IMR-90 (cell line): ENCODE measurements around the gene RTN4RL2. TPM values are rescaled to one million over a fixed set of nuclear protein-coding genes. Genes with fewer than 3 reads are reported as not detected.

Source experiments
- ATAC-seq: fragments of 200-7000 bp; cut with Tn5 transposase; 2 replicates; pipeline ENCODE4 v1.9.1; 2020; ENCODE audit warnings: low read depth, mild to moderate bottlenecking, moderate library complexity
- BruUV-seq: library from RNA; stranded (reverse); fragments of 400-500 nt; replicated peaks from 2 replicates; lab custom pipeline; 2021; lab: Mats Ljungman, UMichigan
- CTCF ChIA-PET: fragments of 300-600 bp; formaldehyde crosslinking; extraction: SDS; loops from one replicate; lab custom pipeline; 2021; ENCODE audit warnings: antibody characterized with exemption; lab: Yijun Ruan, JAX
- POLR2A ChIA-PET: fragments of 300-600 bp; sonication (Branson Sonifier 250); formaldehyde crosslinking; loops from one replicate; lab custom pipeline; 2022; ENCODE audit warnings: antibody characterized with exemption; ENCODE audit not compliant: unreplicated experiment; lab: Charles Lee
- DNase-seq: peaks from one replicate; pipeline ENCODE4 v3.0.0; 2013
- H2AFZ ChIP-seq: replicated peaks from 2 replicates; pipeline ENCODE3; 2013; ENCODE audit warnings: low read length, mild to moderate bottlenecking; ENCODE audit not compliant: poor library complexity
- H2AK5ac ChIP-seq: 2 replicates; pipeline ENCODE4 v1.6.1; 2013; ENCODE audit warnings: low read depth, low read length, inconsistent platforms
- H2AK9ac ChIP-seq: replicated peaks from 2 replicates; pipeline ENCODE3; 2013; ENCODE audit warnings: mild to moderate bottlenecking, low read depth, low read length, moderate library complexity; ENCODE audit not compliant: poor library complexity
- H2BK120ac ChIP-seq: 2 replicates; pipeline ENCODE4 v1.6.1; 2013; ENCODE audit warnings: low read depth, low read length, inconsistent platforms
- H2BK15ac ChIP-seq: 3 replicates; pipeline ENCODE4 v1.6.1; 2013; ENCODE audit warnings: low read depth, low read length, inconsistent platforms
- H2BK20ac ChIP-seq: 2 replicates; pipeline ENCODE4 v1.6.1; 2013; ENCODE audit warnings: low read depth, mild to moderate bottlenecking, inconsistent platforms, low read length, moderate library complexity
- H2BK5ac ChIP-seq: 2 replicates; pipeline ENCODE4 v1.6.1; 2013; ENCODE audit warnings: mild to moderate bottlenecking, low read depth, low read length, inconsistent platforms; ENCODE audit not compliant: poor library complexity, severe bottlenecking
- H3K14ac ChIP-seq: replicated peaks from 2 replicates; pipeline ENCODE4 v1.6.1; 2013; ENCODE audit warnings: low read depth, low read length, inconsistent platforms
- H3K18ac ChIP-seq: 2 replicates; pipeline ENCODE4 v1.6.1; 2013; ENCODE audit warnings: low read depth, low read length, control low read depth
- H3K23ac ChIP-seq: 2 replicates; pipeline ENCODE4 v1.6.1; 2013; ENCODE audit warnings: low read depth, low read length, inconsistent platforms
- H3K27ac ChIP-seq: 2 replicates; pipeline ENCODE4 v1.5.1; 2013; ENCODE audit warnings: mild to moderate bottlenecking, control low read depth, low read length; ENCODE audit not compliant: insufficient read depth
- H3K27me3 ChIP-seq: 2 replicates; pipeline ENCODE4 v1.6.1; 2013; ENCODE audit warnings: low read length; ENCODE audit not compliant: control insufficient read depth, insufficient read depth
- H3K36me3 ChIP-seq: 2 replicates; pipeline ENCODE4 v1.6.1; 2013; ENCODE audit warnings: low read length, mixed read lengths; ENCODE audit not compliant: control insufficient read depth, insufficient read depth
- H3K4ac ChIP-seq: 2 replicates; pipeline ENCODE4 v1.6.1; 2013; ENCODE audit warnings: low read depth, low read length, inconsistent platforms
- H3K4me1 ChIP-seq: 2 replicates; pipeline ENCODE4 v1.6.1; 2013; ENCODE audit warnings: low read length, mixed read lengths; ENCODE audit not compliant: control insufficient read depth, insufficient read depth
- H3K4me2 ChIP-seq: 2 replicates; pipeline ENCODE4 v1.6.1; 2013; ENCODE audit warnings: low read depth, mild to moderate bottlenecking, control low read depth, low read length, moderate library complexity
- H3K4me3 ChIP-seq: 2 replicates; pipeline ENCODE4 v1.5.1; 2013; ENCODE audit warnings: low read depth, mild to moderate bottlenecking, control low read depth, low read length, moderate library complexity; ENCODE audit not compliant: insufficient read depth
- H3K56ac ChIP-seq: 2 replicates; pipeline ENCODE4 v1.6.1; 2013; ENCODE audit warnings: low read length, inconsistent platforms; ENCODE audit not compliant: insufficient read depth; ENCODE audit errors: extremely low read depth
- H3K79me1 ChIP-seq, 2 experiments: 2 replicates each; pipeline ENCODE4 v1.6.1; 2013; ENCODE audit warnings: low read length in 2 of 2, inconsistent platforms in 1 of 2, low read depth in 1 of 2
- H3K9ac ChIP-seq: 2 replicates; pipeline ENCODE4 v1.6.1; 2013; ENCODE audit warnings: low read depth, low read length, control low read depth
- H3K9me1 ChIP-seq: 2 replicates; pipeline ENCODE4 v1.6.1; 2013; ENCODE audit warnings: low read length, inconsistent platforms; ENCODE audit not compliant: insufficient read depth
- H3K9me3 ChIP-seq: 2 replicates; pipeline ENCODE4 v1.6.1; 2013; ENCODE audit warnings: low read length; ENCODE audit not compliant: control insufficient read depth, insufficient read depth
- H4K20me1 ChIP-seq: 2 replicates; pipeline ENCODE4 v1.6.1; 2013; ENCODE audit warnings: low read length, inconsistent platforms; ENCODE audit not compliant: insufficient read depth
- H4K5ac ChIP-seq: 2 replicates; pipeline ENCODE4 v1.6.1; 2013; ENCODE audit warnings: mild to moderate bottlenecking, low read depth, low read length, control low read depth
- H4K8ac ChIP-seq, 2 experiments: 2 replicates each; pipeline ENCODE4 v1.6.1; 2013; ENCODE audit warnings: low read depth in 2 of 2, low read length in 2 of 2, control low read depth in 1 of 2, inconsistent platforms in 1 of 2
- H4K91ac ChIP-seq: 2 replicates; pipeline ENCODE4 v1.6.1; 2013; ENCODE audit warnings: low read depth, low read length, inconsistent platforms; ENCODE audit not compliant: insufficient read depth
- BHLHE40 ChIP-seq: fragments of 150-350 bp; IDR thresholded peaks from 2 replicates; pipeline ENCODE4 v1.6.1; 2016; ENCODE audit warnings: mild to moderate bottlenecking, low read depth, low read length
- CEBPB ChIP-seq: IDR thresholded peaks from 2 replicates; pipeline ENCODE4 v1.6.1; 2012; ENCODE audit warnings: low read depth, low read length, improper control_type of control experiment
- CHD1 ChIP-seq: IDR thresholded peaks from 2 replicates; pipeline ENCODE4 v1.6.1; 2012; ENCODE audit warnings: low read depth, low read length, improper control_type of control experiment
- CTCF ChIP-seq: conservative IDR thresholded peaks from 2 replicates; pipeline ENCODE4 v1.5.1; 2012; ENCODE audit warnings: mild to moderate bottlenecking, low read depth, low read length, improper control_type of control experiment
- ELK1 ChIP-seq: fragments of 150-350 bp; IDR thresholded peaks from 2 replicates; pipeline ENCODE4 v1.6.1; 2016; ENCODE audit warnings: low read depth, mild to moderate bottlenecking, low read length, moderate library complexity, borderline replicate concordance
- FOS ChIP-seq: fragments of 150-350 bp; IDR thresholded peaks from 2 replicates; pipeline ENCODE4 v1.6.1; 2016; ENCODE audit warnings: low read depth, low read length
- MAFK ChIP-seq: IDR thresholded peaks from 2 replicates; pipeline ENCODE4 v1.6.1; 2012; ENCODE audit warnings: low read depth, low read length, improper control_type of control experiment
- MAZ ChIP-seq: IDR thresholded peaks from 2 replicates; pipeline ENCODE4 v1.6.1; 2012; ENCODE audit warnings: low read depth, mild to moderate bottlenecking, low read length, improper control_type of control experiment, moderate library complexity, borderline replicate concordance
- MXI1 ChIP-seq: IDR thresholded peaks from 2 replicates; pipeline ENCODE4 v1.6.1; 2012; ENCODE audit warnings: low read depth, mild to moderate bottlenecking, low read length, moderate library complexity, borderline replicate concordance
- NFE2L2 ChIP-seq: fragments of 150-350 bp; IDR thresholded peaks from 2 replicates; pipeline ENCODE4 v1.6.1; 2016; ENCODE audit warnings: low read depth, mild to moderate bottlenecking, low read length
- POLR2A ChIP-seq: IDR thresholded peaks from 2 replicates; pipeline ENCODE4 v1.6.1; 2012; ENCODE audit warnings: mild to moderate bottlenecking, low read depth, low read length
- RAD21 ChIP-seq: IDR thresholded peaks from 2 replicates; pipeline ENCODE4 v1.6.1; 2012; ENCODE audit warnings: low read length, improper control_type of control experiment
- RCOR1 ChIP-seq: IDR thresholded peaks from 2 replicates; pipeline ENCODE4 v1.6.1; 2012; ENCODE audit warnings: mild to moderate bottlenecking, low read length, improper control_type of control experiment; ENCODE audit not compliant: insufficient replicate concordance
- RFX5 ChIP-seq: IDR thresholded peaks from 2 replicates; pipeline ENCODE4 v1.8.0; 2012; ENCODE audit warnings: low read depth, mild to moderate bottlenecking, low read length, moderate library complexity
- SMC3 ChIP-seq: fragments of 150-350 bp; IDR thresholded peaks from 2 replicates; pipeline ENCODE4 v1.6.1; 2016; ENCODE audit warnings: low read depth, mild to moderate bottlenecking, antibody characterized with exemption, low read length, moderate library complexity
- USF2 ChIP-seq: fragments of 150-350 bp; IDR thresholded peaks from 2 replicates; pipeline ENCODE4 v1.6.1; 2017; ENCODE audit warnings: mild to moderate bottlenecking, antibody characterized with exemption, low read length, low read depth
- WGBS, 2 experiments: methylation state at CpG; one replicate each; pipeline versions ENCODE4 v1.1.5 to v1.1.7; 2013; ENCODE audit warnings: missing lambda C conversion rate in 2 of 2; ENCODE audit not compliant: insufficient read length in 1 of 2; ENCODE audit errors: extremely low coverage in 2 of 2; 5-methylcytosine and 5-hydroxymethylcytosine counted together
- dilution Hi-C: fragments of 300-500 bp; cut with HindIII; formaldehyde crosslinking; loops from one replicate; pipeline ENCODE4 v1.14.3; 2018; ENCODE audit warnings: low sequenced_read_pairs; ENCODE audit not compliant: unreplicated experiment
- in situ Hi-C: fragments of 300-500 bp; cut with MboI; formaldehyde crosslinking; loops from 3 replicates; pipeline ENCODE4 v1.14.3; 2019; ENCODE audit warnings: low sequenced_read_pairs, inconsistent platforms, mixed read lengths
- intact Hi-C: fragments of 100-400 bp; cut with micrococcal nuclease; formaldehyde crosslinking; loops from 2 replicates; pipeline ENCODE4 v1.10.0; 2022
- polyA plus RNA-seq, 3 experiments: library from polyadenylated mRNA; depleted of rRNA; stranded (reverse); fragments of >200 nt; gene quantifications; 2 replicates each; pipeline ENCODE4 v1.2.3, GENCODE V29; 2012; ENCODE audit warnings: low replicate concordance in 1 of 3
- total RNA-seq: library from RNA; depleted of rRNA; stranded (reverse); fragments of >200 nt; gene quantifications from 2 replicates; pipeline ENCODE4 v1.2.3, GENCODE V29; 2012

RTN4RL2 gene
- total and polyA plus RNA-seq, 2 of the 4 experiments (the other 2 are of a cell fraction): 1.5 TPM; not detected in 1

GRCh38 chr11:57414612-57415212 lies 45.6 kb upstream of the RTN4RL2 start:
- no peak for TF ChIP-seq POLR2A
- no peak for TF ChIP-seq CEBPB
- no peak for TF ChIP-seq RFX5
- TF ChIP-seq RAD21: no peak
- TF ChIP-seq MAZ: no peak
- no peak for TF ChIP-seq SMC3
- no peak for TF ChIP-seq RCOR1
- no peak for TF ChIP-seq MAFK
- TF ChIP-seq CTCF: no peak
- TF ChIP-seq MXI1: no peak
- no peak for TF ChIP-seq USF2
- no peak for TF ChIP-seq ELK1
- no peak for TF ChIP-seq CHD1
- TF ChIP-seq FOS: no peak
- no peak for TF ChIP-seq BHLHE40
- no peak for TF ChIP-seq NFE2L2
- H3K27me3 ChIP-seq: no peaks in the 10 kb centered on the region
- dilution Hi-C loops: no loop called here
- no peak overlapping the region for H3K4me2 ChIP-seq
- no TSS peak for BruUV-seq
- ChIA-PET CTCF (no interaction called here), POLR2A (no interaction called here)
- no peak overlapping the region for H4K8ac ChIP-seq
- H3K56ac ChIP-seq: no peak overlapping the region
- no peak overlapping the region for H3K23ac ChIP-seq
- H2BK5ac ChIP-seq: no peak overlapping the region
- intact Hi-C loops: no loop called here
- H2AK5ac ChIP-seq: no peak overlapping the region
- no peaks in the 10 kb centered on the region for H3K79me1 ChIP-seq
- ATAC-seq (no peak), DNase-seq (no peak)
- no peaks in the 10 kb centered on the region; the same call in 1 of the 2 replicates for H3K9me1 ChIP-seq
- WGBS, 2 experiments: 95% methylated on average over 4 of the region's 11 CpGs; no CpG with 5 or more reads in 1 of the 2 experiments
- H4K91ac ChIP-seq: no peak overlapping the region
- H3K4me3 ChIP-seq: no peak overlapping the region
- H3K36me3 ChIP-seq: peaks cover 27% of the 10 kb centered on the region
- H2BK120ac ChIP-seq: no peak overlapping the region
- no peaks in the 10 kb centered on the region for H3K9me3 ChIP-seq
- no peak overlapping the region for H3K27ac ChIP-seq
- no peak overlapping the region for H4K5ac ChIP-seq
- H3K4ac ChIP-seq: no peak overlapping the region
- no peak overlapping the region for H3K9ac ChIP-seq
- H3K14ac ChIP-seq: no peak overlapping the region
- no peak overlapping the region for H2AFZ ChIP-seq
- in situ Hi-C loops: no loop called here
- no peak overlapping the region for H2BK20ac ChIP-seq
- H3K4me1 ChIP-seq: peaks cover 3% of the 10 kb centered on the region; the same call in 1 of the 2 replicates
- no peaks in the 10 kb centered on the region for H4K20me1 ChIP-seq
- no peak overlapping the region for H2BK15ac ChIP-seq
- H2AK9ac ChIP-seq: no peak overlapping the region
- H3K18ac ChIP-seq: no peak overlapping the region
